Colonic mucosa (tissue), 4 donors: ENCODE results near the gene NABP1. TPM values are rescaled to one million over a fixed set of nuclear protein-coding genes. Genes with fewer than 3 reads are reported as not detected.

ENCODE experiments used
- DNase-seq: peaks from one replicate; pipeline ENCODE4 v3.0.0-alpha.2; 2020
- H3K27ac ChIP-seq: fragments of 200-600 bp; one replicate; pipeline ENCODE4 v1.8.0; 2021
- H3K27me3 ChIP-seq: fragments of 200-600 bp; one replicate; pipeline ENCODE4 v1.8.0; 2021
- H3K36me3 ChIP-seq: fragments of 200-600 bp; one replicate; pipeline ENCODE4 v1.8.0; 2021
- H3K4me1 ChIP-seq: fragments of 200-600 bp; one replicate; pipeline ENCODE4 v1.8.0; 2021; ENCODE audit warnings: mild to moderate bottlenecking
- H3K4me3 ChIP-seq: fragments of 200-600 bp; one replicate; pipeline ENCODE4 v1.8.0; 2021
- H3K9ac ChIP-seq, 2 donors: one replicate each; pipeline ENCODE4 v1.7.0; 2013; ENCODE audit warnings: control low read depth in 2 of 2, low read depth in 2 of 2, low read length in 2 of 2
- H3K9me3 ChIP-seq: fragments of 200-600 bp; one replicate; pipeline ENCODE4 v1.8.0; 2021
- CTCF ChIP-seq: fragments of 200-600 bp; IDR thresholded peaks from one replicate; pipeline ENCODE4 v1.8.0; 2022; ENCODE audit warnings: antibody characterized with exemption, mild to moderate bottlenecking
- intact Hi-C: fragments of 100-400 bp; cut with DNase I; formaldehyde crosslinking; loops from one replicate; pipeline ENCODE4 v1.14.1; 2022
- total RNA-seq, 2 donors: library from RNA; stranded (reverse); fragmentation: NEBNext Ultra II Directional in 1 of 2; extraction: Animal tissue kit (Norgen Biotek cat#: 25700) in 1 of 2; gene quantifications; one replicate each; pipeline ENCODE4 v1.2.1, GENCODE V29; 2021
- donor health status: healthy.
- donor health status: DM: no; HTN: no; CAD: no.
- donor health status: DM: no; HTN: no; CAD: no.

Gene NABP1
- total RNA-seq, 2 donors from 2014 or later = 10.1 to 15.9 TPM

GRCh38 chr2:191724015-191724414 lies 46.1 kb downstream of the NABP1 start:
- H3K9me3 ChIP-seq = no peaks in the 10 kb centered on the region
- no peaks in the 10 kb centered on the region for H3K27me3 ChIP-seq
- no peak for DNase-seq
- H3K4me3 ChIP-seq = no peak overlapping the region
- H3K9ac ChIP-seq = no peak overlapping the region
- H3K4me1 ChIP-seq = no peaks in the 10 kb centered on the region
- no peak overlapping the region for H3K27ac ChIP-seq
- no peak for TF ChIP-seq CTCF
- intact Hi-C loops = no loop called here
- no peaks in the 10 kb centered on the region for H3K36me3 ChIP-seq

GRCh38 chr2:191728750-191729624 lies 51.1 kb downstream of the NABP1 start:
- intact Hi-C loops = no loop called here
- DNase-seq = no peak
- Histone ChIP-seq H3K9me3 (no peaks in the 10 kb centered on the region), H3K27me3 (no peaks in the 10 kb centered on the region), H3K36me3 (no peaks in the 10 kb centered on the region), H3K4me1 (no peaks in the 10 kb centered on the region), H3K9ac (no peak overlapping the region), H3K27ac (no peak overlapping the region), H3K4me3 (no peak overlapping the region)
- TF ChIP-seq CTCF = no peak

- DNase-seq = no peak
- Histone ChIP-seq H3K27me3 (no peaks in the 10 kb centered on the region), H3K36me3 (no peaks in the 10 kb centered on the region), H3K9ac (no peak overlapping the region), H3K9me3 (no peaks in the 10 kb centered on the region), H3K27ac (no peak overlapping the region), H3K4me1 (no peaks in the 10 kb centered on the region), H3K4me3 (no peak overlapping the region)
- no peak for TF ChIP-seq CTCF
- intact Hi-C loops = no loop called here
These were observed 52.3 kb downstream of the NABP1 start for GRCh38 chr2:191730263-191730662.

Other genes with a start within 250 kb of the NABP1 start
- 10 to 100 TPM in 1 of 2 donors, 1 to 10 TPM in 1; 5.5 to 12.7 TPM for gene CAVIN2, start 169.0 kb downstream of the NABP1 start, total RNA-seq